ENCODE measurements around the gene FAM53B.

GRCh38 chr10:124717911-124718741, 26.1 kb downstream of the FAM53B start:
- TF ChIP-seq CTCF (IDR thresholded peaks at IDR 0.05) (no peak), POLR2A (IDR thresholded peaks at IDR 0.05) (no peak)

Data from body of pancreas (tissue), 4 donors.